A549 treated with ZK216348 at 1 μM for 4 hours (cell line): ENCODE results near the gene FOLR2. TPM values are rescaled to one million over a fixed set of nuclear protein-coding genes. Genes with fewer than 3 reads are reported as not detected.

Experiments
- total RNA-seq: library from RNA; stranded (reverse); fragments of 200-300 nt; extraction: Qiagen RNA extraction; gene quantifications from 5 replicates; pipeline ENCODE4 v1.2.3, GENCODE V29; 2022; ENCODE audit warnings: low read depth

The FOLR2 gene
- not detected in 5 replicates for total RNA-seq

GRCh38 chr11:72216638-72217037 lies at the start of gene FOLR2:
Gene FOLR2 (plus strand): TSS chr11:72216794. CDS start chr11:72218585, 1,791 bp downstream.

GRCh38 chr11:72191961-72192381 lies 24.6 kb upstream of the FOLR2 start, which contains the start of gene FOLR1:
Gene FOLR1 (plus strand): TSS chr11:72192140. CDS start chr11:72192174, 34 bp downstream.

GRCh38 chr11:72224564-72225410 lies 8.2 kb downstream of the FOLR2 start, which contains the start of gene INPPL1:
Gene INPPL1 (plus strand): TSS chr11:72224767. CDS start chr11:72224985, 218 bp downstream.

GRCh38 chr11:72244060-72244360 lies 27.4 kb downstream of the FOLR2 start, which contains the start of gene PHOX2A:
Gene PHOX2A (minus strand): TSS chr11:72244176. CDS start chr11:72244004, 172 bp downstream.

Other genes with a start within 250 kb of the FOLR2 start
- 3.0 to 4.5 TPM (median 3.9 TPM) in 5 replicates for gene IL18BP, start 217.9 kb upstream of the FOLR2 start, total RNA-seq
- gene NUMA1, start 136.3 kb upstream of the FOLR2 start, total RNA-seq: 44.8 to 77.9 TPM (median 68.5 TPM) in 5 replicates
- gene LRRC51, start 135.9 kb upstream of the FOLR2 start, total RNA-seq: 5.2 to 11.6 TPM (median 7.8 TPM) in 5 replicates
- gene LAMTOR1, start 113.5 kb upstream of the FOLR2 start, total RNA-seq: 117 to 162 TPM (median 141 TPM) in 5 replicates
- not detected in 5 replicates for gene TOMT, start 110.9 kb upstream of the FOLR2 start, total RNA-seq
- gene ANAPC15, start 104.1 kb upstream of the FOLR2 start, total RNA-seq: 85.1 to 94.2 TPM (median 88.9 TPM) in 5 replicates
- 0.45 TPM in 1 of 5 replicates, not detected in the others for gene FOLR3, start 81.1 kb upstream of the FOLR2 start, total RNA-seq
- not detected in 5 replicates for gene FOLR1, start 24.7 kb upstream of the FOLR2 start, total RNA-seq
- gene INPPL1, start 8.0 kb downstream of the FOLR2 start, total RNA-seq: 42.7 to 96.5 TPM (median 78.5 TPM) in 5 replicates
- gene PHOX2A, start 27.4 kb downstream of the FOLR2 start, total RNA-seq: not detected in 5 replicates
- gene CLPB, start 217.7 kb downstream of the FOLR2 start, total RNA-seq: 11.7 to 20.5 TPM (median 16.6 TPM) in 5 replicates